ENCODE measurements around the gene TUFM. TPM values are rescaled to one million over a fixed set of nuclear protein-coding genes. Genes with fewer than 3 reads are reported as not detected.

The TUFM gene
- total RNA-seq, 1 experiment from 2014 or later, result 361 TPM

GRCh38 chr16:28822520-28823290 lies 23.4 kb downstream of the TUFM start, which contains the start of gene ATXN2L (continued):
- TF ChIP-seq RAD21 (IDR thresholded peaks at IDR 0.05; ENCODE audit: low read depth) (no peak), ZNF274 (IDR thresholded peaks at IDR 0.05; ENCODE audit: low read depth, low read length) (no peak), EZH2 (IDR thresholded peaks at IDR 0.05) (no peak), MAX (IDR thresholded peaks at IDR 0.05) (peak; percentile 90), ATF3 (IDR thresholded peaks at IDR 0.05) (no peak; the same call in 1 of the 2 replicates), POLR2AphosphoS5 (IDR thresholded peaks at IDR 0.05; ENCODE audit: low read depth, low read length) (peak; percentile 99), JUND (IDR thresholded peaks at IDR 0.05) (peak; percentile 63), CBX3 (IDR thresholded peaks at IDR 0.05; ENCODE audit: low read depth) (peak; percentile 94), SIN3A (IDR thresholded peaks at IDR 0.05; ENCODE audit: low read depth) (peak; percentile 81), ZFX (IDR thresholded peaks at IDR 0.05) (no peak), EGR1 (IDR thresholded peaks at IDR 0.05; ENCODE audit: low read depth) (peak; percentile 100), TCF7L2 (IDR thresholded peaks at IDR 0.05; ENCODE audit: borderline replicate concordance, extremely low read depth, insufficient read depth, insufficient read length) (peak; percentile 53), CTCF (IDR thresholded peaks at IDR 0.05 in 2 of 3, conservative IDR thresholded peaks at IDR 0.05 in 1 of 3; ENCODE audit: borderline replicate concordance in 1 of 3, insufficient read depth in 1 of 3, low read depth in 2 of 3, low read length in 2 of 3) (no peak), SP1 (IDR thresholded peaks at IDR 0.05; ENCODE audit: low read depth) (peak; percentile 95)

Measured in HCT116 (cell line).